Endothelial cell of umbilical vein (primary cell): ENCODE data around the gene KAZN.

ENCODE experiments used
- EZH2 ChIP-seq: IDR thresholded peaks from 2 replicates; pipeline ENCODE4 v1.6.1; 2012; ENCODE audit warnings: borderline replicate concordance, low read depth, mild to moderate bottlenecking, moderate library complexity, low read length, inconsistent platforms; ENCODE audit not compliant: severe bottlenecking
- POLR2A ChIP-seq: IDR thresholded peaks from 2 replicates; pipeline ENCODE4 v1.6.1; 2012; ENCODE audit warnings: low read depth, mild to moderate bottlenecking, control low read depth, low read length
- POLR2AphosphoS5 ChIP-seq: IDR thresholded peaks from 2 replicates; pipeline ENCODE4 v1.6.1; 2012; ENCODE audit warnings: low read depth, mild to moderate bottlenecking, control low read depth, low read length, moderate library complexity; ENCODE audit not compliant: insufficient read depth
- TF ChIP-seq, protein P1 (sequence below), 2 donors: IDR thresholded peaks; 1 replicate in 1 of 2; 2 replicates in 1 of 2; pipeline ENCODE4 v1.5.1; 2011; ENCODE audit warnings: low read length in 2 of 2, mild to moderate bottlenecking in 2 of 2, moderate library complexity in 2 of 2, control low read depth in 1 of 2, inconsistent platforms in 1 of 2, low read depth in 1 of 2; ENCODE audit not compliant: insufficient read depth in 1 of 2; ENCODE audit errors: extremely low read depth in 1 of 2

DNA sequence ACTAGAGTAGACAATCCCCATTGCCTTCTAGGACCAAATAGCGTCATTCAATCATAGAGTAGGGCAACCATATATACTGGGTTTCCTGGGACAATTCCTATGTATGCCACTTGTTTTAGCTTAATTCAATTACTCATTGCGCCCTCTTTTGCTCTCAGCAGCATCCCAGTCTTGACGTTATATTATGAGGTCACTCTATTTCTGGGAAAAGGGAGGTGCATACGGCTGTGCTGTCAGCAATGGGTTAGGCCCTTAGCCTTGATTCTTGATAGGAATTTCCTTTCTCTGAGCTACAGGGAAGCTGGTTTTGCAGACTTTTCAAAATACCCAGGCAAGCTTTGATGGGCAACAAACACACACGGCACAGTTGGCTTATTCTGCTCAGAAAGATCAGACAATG, 4.4 kb upstream of the KAZN start:
- TF ChIP-seq, protein P1, sequence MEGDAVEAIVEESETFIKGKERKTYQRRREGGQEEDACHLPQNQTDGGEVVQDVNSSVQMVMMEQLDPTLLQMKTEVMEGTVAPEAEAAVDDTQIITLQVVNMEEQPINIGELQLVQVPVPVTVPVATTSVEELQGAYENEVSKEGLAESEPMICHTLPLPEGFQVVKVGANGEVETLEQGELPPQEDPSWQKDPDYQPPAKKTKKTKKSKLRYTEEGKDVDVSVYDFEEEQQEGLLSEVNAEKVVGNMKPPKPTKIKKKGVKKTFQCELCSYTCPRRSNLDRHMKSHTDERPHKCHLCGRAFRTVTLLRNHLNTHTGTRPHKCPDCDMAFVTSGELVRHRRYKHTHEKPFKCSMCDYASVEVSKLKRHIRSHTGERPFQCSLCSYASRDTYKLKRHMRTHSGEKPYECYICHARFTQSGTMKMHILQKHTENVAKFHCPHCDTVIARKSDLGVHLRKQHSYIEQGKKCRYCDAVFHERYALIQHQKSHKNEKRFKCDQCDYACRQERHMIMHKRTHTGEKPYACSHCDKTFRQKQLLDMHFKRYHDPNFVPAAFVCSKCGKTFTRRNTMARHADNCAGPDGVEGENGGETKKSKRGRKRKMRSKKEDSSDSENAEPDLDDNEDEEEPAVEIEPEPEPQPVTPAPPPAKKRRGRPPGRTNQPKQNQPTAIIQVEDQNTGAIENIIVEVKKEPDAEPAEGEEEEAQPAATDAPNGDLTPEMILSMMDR (IDR thresholded peaks at IDR 0.05; ENCODE audit: extremely low read depth in 1 of 2, insufficient read depth in 1 of 2, low read depth in 1 of 2, low read length in 2 of 2) = no peak
- no peak for TF ChIP-seq POLR2A
- no peak for TF ChIP-seq EZH2
- no peak for TF ChIP-seq POLR2AphosphoS5
